Astrocyte (in vitro differentiated cells and primary cell): ENCODE data around the gene MYL4.

Experiments used
- EZH2 ChIP-seq: IDR thresholded peaks from 2 replicates; pipeline ENCODE4 v1.6.1; 2012; ENCODE audit warnings: mild to moderate bottlenecking, low read length, inconsistent platforms; ENCODE audit not compliant: insufficient read depth
- TF ChIP-seq, protein P1 (sequence below): IDR thresholded peaks from 2 replicates; pipeline ENCODE4 v1.5.1; 2011; ENCODE audit warnings: low read depth, mild to moderate bottlenecking, inconsistent platforms, low read length, moderate library complexity; ENCODE audit not compliant: insufficient read depth

DNA sequence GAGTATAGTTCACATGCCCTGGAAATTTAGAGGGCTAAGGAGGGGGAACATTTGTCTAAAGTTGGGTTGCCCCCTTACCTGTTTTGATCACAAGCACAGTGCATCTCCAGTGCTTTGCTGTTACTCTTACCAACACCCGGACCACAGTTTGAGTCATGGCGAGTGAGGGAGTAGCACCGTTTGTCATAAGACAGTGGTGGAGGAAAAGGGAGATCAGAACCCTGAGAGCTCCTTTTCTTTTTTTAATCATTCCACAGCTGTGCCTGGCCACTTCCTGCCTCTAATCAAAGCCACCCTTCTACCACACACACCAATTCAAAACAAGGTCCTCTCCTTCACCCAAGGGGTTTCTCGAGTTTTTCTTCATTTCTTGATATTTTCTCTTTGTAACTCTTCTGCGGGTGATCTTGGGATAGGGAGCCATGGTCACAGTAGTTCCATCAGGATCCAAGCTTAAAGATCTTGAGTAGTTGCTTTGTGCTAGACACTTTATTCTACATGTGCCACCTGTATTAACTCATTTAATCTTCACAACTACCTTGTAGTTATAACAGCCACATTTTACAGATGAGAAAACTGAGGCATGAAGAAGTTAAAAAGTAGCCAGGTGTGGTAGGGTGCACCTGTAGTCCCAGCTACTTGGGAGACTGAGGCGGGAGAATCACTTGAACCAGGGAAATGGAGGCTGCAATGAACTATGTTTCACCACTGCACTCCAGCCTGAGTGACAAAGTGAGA, 5.0 kb upstream of the MYL4 start:
- no peak for TF ChIP-seq EZH2
- TF ChIP-seq, protein P1, sequence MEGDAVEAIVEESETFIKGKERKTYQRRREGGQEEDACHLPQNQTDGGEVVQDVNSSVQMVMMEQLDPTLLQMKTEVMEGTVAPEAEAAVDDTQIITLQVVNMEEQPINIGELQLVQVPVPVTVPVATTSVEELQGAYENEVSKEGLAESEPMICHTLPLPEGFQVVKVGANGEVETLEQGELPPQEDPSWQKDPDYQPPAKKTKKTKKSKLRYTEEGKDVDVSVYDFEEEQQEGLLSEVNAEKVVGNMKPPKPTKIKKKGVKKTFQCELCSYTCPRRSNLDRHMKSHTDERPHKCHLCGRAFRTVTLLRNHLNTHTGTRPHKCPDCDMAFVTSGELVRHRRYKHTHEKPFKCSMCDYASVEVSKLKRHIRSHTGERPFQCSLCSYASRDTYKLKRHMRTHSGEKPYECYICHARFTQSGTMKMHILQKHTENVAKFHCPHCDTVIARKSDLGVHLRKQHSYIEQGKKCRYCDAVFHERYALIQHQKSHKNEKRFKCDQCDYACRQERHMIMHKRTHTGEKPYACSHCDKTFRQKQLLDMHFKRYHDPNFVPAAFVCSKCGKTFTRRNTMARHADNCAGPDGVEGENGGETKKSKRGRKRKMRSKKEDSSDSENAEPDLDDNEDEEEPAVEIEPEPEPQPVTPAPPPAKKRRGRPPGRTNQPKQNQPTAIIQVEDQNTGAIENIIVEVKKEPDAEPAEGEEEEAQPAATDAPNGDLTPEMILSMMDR = no peak
